ENCODE measurements around the gene LGALS1. TPM values are rescaled to one million over a fixed set of nuclear protein-coding genes. Genes with fewer than 3 reads are reported as not detected.

Gene LGALS1
- polyA plus RNA-seq, 1 donor (not counting 4 experiments of a cell fraction or from before 2014, with no cell fraction given), result 2,086 TPM

GRCh38 chr22:37676736-37677492 lies 1.5 kb downstream of the LGALS1 start:
- Histone ChIP-seq H4K20me1 (ENCODE audit: control insufficient read depth, extremely low read depth, insufficient read depth, low read length) (peaks cover 7% of the 10 kb centered on the region), H3K79me2 (ENCODE audit: control insufficient read depth, insufficient read depth, low read length) (peaks cover 18% of the 10 kb centered on the region), H3K27me3 (ENCODE audit: control insufficient read depth, extremely low read depth, insufficient read depth, low read length) (no peaks in the 10 kb centered on the region), H3K36me3 (ENCODE audit: control insufficient read depth in 2 of 2, extremely low read depth in 1 of 2, insufficient read depth in 2 of 2, low read length in 2 of 2) (peaks cover 0 to 4% of the 10 kb centered on the region in 2 experiments), H3K9me3 (ENCODE audit: control insufficient read depth, low read depth, low read length) (no peaks in the 10 kb centered on the region), H2AFZ (ENCODE audit: control insufficient read depth, low read length) (peak overlapping the region; percentile 49), H3K27ac (ENCODE audit: control insufficient read depth, insufficient read depth, low read length) (peak overlapping the region; percentile 80), H3K4me2 (ENCODE audit: control insufficient read depth, extremely low read depth, insufficient read depth, low read depth, low read length) (peak overlapping the region; percentile 89), H3K4me3 (ENCODE audit: control insufficient read depth in 2 of 3, extremely low read depth in 1 of 3, insufficient read depth in 2 of 3, low read depth in 1 of 3, low read length in 3 of 3) (peak overlapping the region; percentile 62 to 90 (median 70)), H3K9ac (ENCODE audit: control insufficient read depth, extremely low read depth, insufficient read depth, low read length) (peak overlapping the region; percentile 83), H3K4me1 (ENCODE audit: control insufficient read depth, extremely low read depth, insufficient read depth, low read length) (peaks cover 25% of the 10 kb centered on the region), H3K9me1 (ENCODE audit: control insufficient read depth, extremely low read depth, insufficient read depth, low read length) (no peaks in the 10 kb centered on the region)
- DNase-seq (ENCODE audit: low read depth, low spot score), result peak; percentile 85
- TF ChIP-seq EZH2 (IDR thresholded peaks at IDR 0.05; ENCODE audit: low read length) (no peak), CTCF (optimal IDR thresholded peaks at IDR 0.05 in 1 of 3, IDR thresholded peaks at IDR 0.05 in 1 of 3, conservative IDR thresholded peaks at IDR 0.05 in 1 of 3; ENCODE audit: extremely low read depth in 1 of 3, insufficient read depth in 2 of 3, low read length in 3 of 3) (no peak)
- dilution Hi-C loops (cut with MboI; ENCODE audit: extremely low pct_ligation_motif_present, low sequenced_read_pairs), result no loop called here
- peak; percentile 26 for FAIRE-seq

GRCh38 chr22:37677493-37677974 lies 2.1 kb downstream of the LGALS1 start:
- H3K4me1 ChIP-seq (ENCODE audit: control insufficient read depth, extremely low read depth, insufficient read depth, low read length), result peaks cover 25% of the 10 kb centered on the region
- H2AFZ ChIP-seq (ENCODE audit: control insufficient read depth, low read length), result peak overlapping the region; percentile 49
- no peak for DNase-seq (ENCODE audit: low read depth, low spot score)

More at GRCh38 chr22:37677493-37677974, 2.1 kb downstream of the LGALS1 start:
- Histone ChIP-seq H4K20me1 (ENCODE audit: control insufficient read depth, extremely low read depth, insufficient read depth, low read length) (peaks cover 7% of the 10 kb centered on the region), H3K27me3 (ENCODE audit: control insufficient read depth, extremely low read depth, insufficient read depth, low read length) (no peaks in the 10 kb centered on the region), H3K27ac (ENCODE audit: control insufficient read depth, insufficient read depth, low read length) (peak overlapping the region; percentile 43), H3K4me3 (ENCODE audit: control insufficient read depth in 2 of 3, extremely low read depth in 1 of 3, insufficient read depth in 2 of 3, low read depth in 1 of 3, low read length in 3 of 3) (peak overlapping the region; percentile 62 to 90 (median 70)), H3K9me1 (ENCODE audit: control insufficient read depth, extremely low read depth, insufficient read depth, low read length) (no peaks in the 10 kb centered on the region), H3K36me3 (ENCODE audit: control insufficient read depth in 2 of 2, extremely low read depth in 1 of 2, insufficient read depth in 2 of 2, low read length in 2 of 2) (peaks cover 0 to 4% of the 10 kb centered on the region in 2 experiments), H3K79me2 (ENCODE audit: control insufficient read depth, insufficient read depth, low read length) (peaks cover 18% of the 10 kb centered on the region), H3K9me3 (ENCODE audit: control insufficient read depth, low read depth, low read length) (no peaks in the 10 kb centered on the region), H3K4me2 (ENCODE audit: control insufficient read depth, extremely low read depth, insufficient read depth, low read depth, low read length) (peak overlapping the region; percentile 84), H3K9ac (ENCODE audit: control insufficient read depth, extremely low read depth, insufficient read depth, low read length) (peak overlapping the region; percentile 60)
- no peak for FAIRE-seq
- TF ChIP-seq EZH2 (IDR thresholded peaks at IDR 0.05; ENCODE audit: low read length) (no peak), CTCF (optimal IDR thresholded peaks at IDR 0.05 in 1 of 3, IDR thresholded peaks at IDR 0.05 in 1 of 3, conservative IDR thresholded peaks at IDR 0.05 in 1 of 3; ENCODE audit: extremely low read depth in 1 of 3, insufficient read depth in 2 of 3, low read length in 3 of 3) (no peak)
- dilution Hi-C loops (cut with MboI; ENCODE audit: extremely low pct_ligation_motif_present, low sequenced_read_pairs), result no loop called here

All from keratinocyte (primary cell).